WI38 (cell line): ENCODE results near the gene RPP14.

Experiments used
- H3K4me3 ChIP-seq: 2 replicates; pipeline ENCODE4 v1.5.1; 2011; ENCODE audit warnings: low read depth, mild to moderate bottlenecking, control low read depth, low read length
- CTCF ChIP-seq: IDR thresholded peaks from 2 replicates; pipeline ENCODE4 v1.5.1; 2012; ENCODE audit warnings: low read depth, mild to moderate bottlenecking, control low read depth, low read length

RPP14 gene

DNA sequence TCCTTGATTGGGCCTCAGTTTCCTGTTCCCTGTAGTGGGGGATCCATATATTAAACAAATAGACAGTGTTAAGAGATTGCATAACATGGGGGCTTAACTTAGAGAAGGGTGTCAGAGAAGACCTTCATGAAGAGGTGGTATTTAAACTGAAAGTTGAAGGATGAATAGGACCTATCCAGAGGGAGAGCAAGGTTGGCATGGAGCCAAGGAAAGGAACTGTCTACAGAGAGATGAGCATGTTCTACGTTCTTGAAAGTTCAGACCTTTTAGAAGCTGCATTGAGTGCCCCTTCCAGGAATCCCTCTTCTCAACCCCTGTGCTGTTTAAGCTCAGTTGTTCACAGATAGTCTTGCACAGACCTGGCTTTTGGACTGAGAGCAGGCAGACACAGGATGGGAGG, 2.7 kb downstream of the RPP14 start:
- H3K4me3 ChIP-seq = no peak overlapping the region
- no peak for TF ChIP-seq CTCF

GRCh38 chr3:58317811-58318210, 11.8 kb downstream of the RPP14 start:
- no peak overlapping the region for H3K4me3 ChIP-seq
- TF ChIP-seq CTCF = no peak

- no peak for TF ChIP-seq CTCF
- H3K4me3 ChIP-seq = no peak overlapping the region
Observed at GRCh38 chr3:58321791-58322190, 15.7 kb downstream of the RPP14 start.

DNA sequence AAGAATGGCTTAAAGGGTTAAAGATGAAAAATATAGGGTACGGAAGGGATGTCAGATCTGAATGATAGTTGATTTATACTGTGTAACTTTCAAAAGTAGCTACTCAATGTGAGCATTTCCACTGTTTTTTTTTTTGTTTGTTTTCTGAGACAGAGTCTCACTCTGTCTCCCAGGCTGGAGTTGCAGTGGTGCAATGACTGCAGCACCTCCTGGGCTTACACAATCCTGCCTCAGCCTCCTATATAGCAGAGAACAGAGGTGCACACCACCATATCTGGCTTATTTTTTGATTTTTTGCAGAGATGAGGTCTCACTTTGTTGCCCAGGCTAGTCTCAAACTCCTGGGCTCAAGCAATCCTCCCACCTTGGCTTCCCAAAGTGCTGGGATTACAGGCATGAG, 16.7 kb downstream of the RPP14 start:
- H3K4me3 ChIP-seq = no peak overlapping the region
- TF ChIP-seq CTCF = no peak

- TF ChIP-seq CTCF = no peak
- no peak overlapping the region for H3K4me3 ChIP-seq
Observed at GRCh38 chr3:58323529-58324390, 17.7 kb downstream of the RPP14 start.

DNA sequence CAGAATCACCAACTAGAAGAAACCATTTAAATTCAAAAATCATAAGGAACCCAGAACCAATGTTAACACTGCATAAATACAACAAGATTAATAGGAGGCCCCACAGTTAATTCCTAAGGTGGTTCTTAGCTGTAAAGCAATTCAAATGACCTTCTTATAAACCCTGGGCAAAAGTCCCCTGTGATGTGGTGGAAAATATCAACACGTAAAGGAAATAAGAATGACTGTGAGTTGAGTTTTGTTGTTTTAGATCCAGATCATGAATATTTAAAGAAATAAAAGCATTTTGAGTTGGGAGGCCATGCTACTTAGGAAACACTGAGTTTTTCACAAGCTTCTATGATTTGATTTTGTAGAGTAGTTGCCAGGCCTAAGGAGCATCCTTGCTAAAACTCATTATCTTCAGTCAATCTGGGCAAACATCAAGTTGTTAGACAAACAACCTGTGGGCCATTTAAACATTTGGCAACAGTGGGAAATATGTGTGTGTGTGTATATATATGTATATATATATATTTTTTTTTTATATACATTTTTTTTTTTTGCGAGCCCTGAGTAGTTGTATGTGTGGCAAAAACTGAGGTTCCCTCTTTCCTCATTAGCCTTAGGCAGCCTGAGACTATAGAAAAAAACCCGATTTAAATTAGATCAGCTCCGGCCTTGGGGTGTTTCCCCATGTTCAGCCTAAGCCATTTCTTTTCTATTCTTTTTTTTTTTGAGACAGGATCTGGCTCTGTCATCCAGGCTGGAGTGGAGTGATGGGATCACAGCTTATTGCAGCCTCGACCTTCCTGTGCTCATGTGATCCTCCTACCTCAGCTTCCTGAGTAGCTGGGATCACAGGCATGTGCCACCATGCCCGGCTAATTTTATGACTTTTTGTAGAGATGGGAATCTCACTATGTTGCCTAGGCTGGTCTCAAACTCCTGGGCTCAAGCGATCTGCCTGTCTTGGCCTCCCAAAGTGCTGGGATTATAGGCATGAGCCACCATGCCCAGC, 18.6 kb downstream of the RPP14 start:
- no peak overlapping the region for H3K4me3 ChIP-seq
- TF ChIP-seq CTCF = no peak
